CD4-positive, alpha-beta T cell (primary cell): ENCODE data around the gene TEAD2. TPM values are rescaled to one million over a fixed set of nuclear protein-coding genes. Genes with fewer than 3 reads are reported as not detected.

Source experiments
- ATAC-seq: fragments of 200-7000 bp; cut with Tn5 transposase; one replicate; pipeline ENCODE4 v1.10.0; 2022; ENCODE audit warnings: mild to moderate bottlenecking; ENCODE audit not compliant: poor library complexity
- CTCF ChIA-PET: fragments of 350-600 bp; sonication (Branson Sonifier 250); formaldehyde crosslinking; loops from one replicate; lab custom pipeline; 2021; ENCODE audit warnings: antibody characterized with exemption, inconsistent platforms; lab: Charles Lee
- POLR2A ChIA-PET: fragments of 350-600 bp; sonication (Branson Sonifier 250); formaldehyde crosslinking; loops from one replicate; lab custom pipeline; 2021; ENCODE audit warnings: antibody characterized with exemption, inconsistent platforms; lab: Charles Lee
- DNase-seq, 14 experiments: peaks; one replicate each; pipeline ENCODE4 v3.0.0-alpha.2; 2013 to 2020; ENCODE audit warnings: mixed read lengths in 2 of 14
- H3K27ac ChIP-seq, 2 donors: one replicate each; pipeline versions ENCODE4 v1.5.1 to v1.7.0; 2013; ENCODE audit warnings: low read length in 2 of 2, low read depth in 1 of 2, mild to moderate bottlenecking in 1 of 2
- H3K27me3 ChIP-seq, 2 experiments: 1 replicate in 1 of 2; 2 replicates in 1 of 2; pipeline versions ENCODE4 v1.6.1 to v1.7.0; 2013; ENCODE audit warnings: low read length in 2 of 2, control low read depth in 1 of 2, mild to moderate bottlenecking in 1 of 2, moderate library complexity in 1 of 2; ENCODE audit not compliant: insufficient read depth in 2 of 2, control insufficient read depth in 1 of 2
- H3K36me3 ChIP-seq: one replicate; pipeline ENCODE4 v1.6.1; 2013; ENCODE audit warnings: low read length, control low read depth; ENCODE audit not compliant: insufficient read depth
- H3K4me1 ChIP-seq: one replicate; pipeline ENCODE4 v1.6.1; 2013; ENCODE audit warnings: low read length, control low read depth; ENCODE audit not compliant: insufficient read depth
- H3K4me3 ChIP-seq: one replicate; pipeline ENCODE4 v1.5.1; 2013; ENCODE audit warnings: mild to moderate bottlenecking, low read length, moderate library complexity
- H3K9me3 ChIP-seq, 2 experiments: 1 replicate in 1 of 2; 2 replicates in 1 of 2; pipeline versions ENCODE4 v1.6.1 to v1.7.0; 2013; ENCODE audit warnings: low read length in 2 of 2, mild to moderate bottlenecking in 2 of 2, control low read depth in 1 of 2, moderate library complexity in 1 of 2; ENCODE audit not compliant: control insufficient read depth in 1 of 2, insufficient read depth in 1 of 2
- H3K27ac Mint-ChIP-seq: one replicate; pipeline ENCODE4 v1.8.0; 2020; ENCODE audit warnings: mixed read lengths
- H3K27me3 Mint-ChIP-seq: one replicate; pipeline ENCODE4 v1.8.0; 2021; ENCODE audit warnings: mixed read lengths
- H3K36me3 Mint-ChIP-seq: one replicate; pipeline ENCODE4 v1.8.0; 2021; ENCODE audit warnings: low read depth, mixed read lengths
- H3K4me1 Mint-ChIP-seq: one replicate; pipeline ENCODE4 v1.8.0; 2021; ENCODE audit warnings: low read depth, mixed read lengths
- H3K4me3 Mint-ChIP-seq: one replicate; pipeline ENCODE4 v1.8.0; 2020; ENCODE audit warnings: mild to moderate bottlenecking, mixed read lengths
- H3K9me3 Mint-ChIP-seq: one replicate; pipeline ENCODE4 v1.8.0; 2020; ENCODE audit warnings: mixed read lengths
- CTCF ChIP-seq: fragments of 200-600 bp; IDR thresholded peaks from one replicate; pipeline ENCODE4 v1.8.0; 2022; ENCODE audit warnings: antibody characterized with exemption, mild to moderate bottlenecking
- intact Hi-C, 2 experiments: fragments of 100-400 bp; cut with DNase I in 1 of 2; cut with micrococcal nuclease in 1 of 2; formaldehyde crosslinking; loops; one replicate each; pipeline versions ENCODE4 v1.15.1 to v1.9.0; 2023 to 2025; cut with DNase I, micrococcal nuclease
- polyA plus RNA-seq, 2 donors: library from polyadenylated mRNA; unstranded; fragments of 120-200 nt; gene quantifications; one replicate each; pipeline ENCODE4 v1.2.1, GENCODE V29; 2013
- total RNA-seq, 174 experiments: library from RNA in 2 of 174; stranded (reverse) in 2 of 174; gene quantifications; one replicate each; pipeline ENCODE4 v1.2.3 and lab custom pipeline; 2021 to 2026

The TEAD2 gene
- total RNA-seq (not detected), total RNA-seq (lab: John Stamatoyannopoulos, UW) (0 to 0.16 (median 0) reads per million in 172 experiments)
- 0.35 TPM for polyA plus RNA-seq (2013, experiment 1 of 2)
- polyA plus RNA-seq (2013, experiment 2 of 2), result 1.9 TPM

- DNase-seq (peak in 3 of 14 experiments; percentile 16 to 48 (median 46)), ATAC-seq (peak; percentile 23)
- no peak within 1 kb of the TSS for H3K27ac ChIP-seq
- Mint-ChIP-seq H3K27ac (no peak within 1 kb of the TSS), H3K9me3 (no peaks in the 10 kb centered on the region), H3K27me3 (peaks cover 19% of the 10 kb centered on the region), H3K4me3 (peak within 1 kb of the TSS; percentile 26), H3K4me1 (peaks cover 5% of the 10 kb centered on the region), H3K36me3 (no peaks in the 10 kb centered on the region)
- peaks cover 48 to 57% of the 10 kb centered on the region in 2 experiments for H3K27me3 ChIP-seq
- peak within 1 kb of the TSS; percentile 5 for H3K4me3 ChIP-seq
- peaks cover 0 to 21% of the 10 kb centered on the region in 2 experiments for H3K9me3 ChIP-seq
- ChIA-PET POLR2A (no interaction called here), CTCF (no interaction called here)
- H3K4me1 ChIP-seq, result peaks cover 35% of the 10 kb centered on the region
- H3K36me3 ChIP-seq, result no peaks in the 10 kb centered on the region
- intact Hi-C loops, result no loop called here
- TF ChIP-seq CTCF, result no peak
Observed at GRCh38 chr19:49362048-49362928, at the start of gene TEAD2. TEAD2 (minus strand) TSS chr19:49362416; CDS start chr19:49360075, 2,341 bp downstream.

GRCh38 chr19:49411681-49412326, 49.6 kb upstream of the TEAD2 start:
- Mint-ChIP-seq H3K9me3 (no peaks in the 10 kb centered on the region), H3K27ac (peak overlapping the region; percentile 82), H3K36me3 (no peaks in the 10 kb centered on the region), H3K4me1 (peaks cover 60% of the 10 kb centered on the region), H3K27me3 (no peaks in the 10 kb centered on the region), H3K4me3 (no peak overlapping the region)
- CTCF ChIA-PET, result interaction anchor here (0.9 kb wide), 1 partner anchor 32 kb away, joined by 3 read pairs; no protein-coding TSS in a partner anchor
- H3K9me3 ChIP-seq, result no peaks in the 10 kb centered on the region
- no peak overlapping the region for H3K27ac ChIP-seq
- POLR2A ChIA-PET, result interaction anchor here (3.9 kb wide), 1 partner anchor 8 kb away, joined by 20 read pairs; no protein-coding TSS in a partner anchor
- H3K27me3 ChIP-seq, result peaks cover 0 to 3% of the 10 kb centered on the region in 2 experiments
- intact Hi-C loops, result no loop called here
- no peak for TF ChIP-seq CTCF
- peaks cover 60% of the 10 kb centered on the region for H3K4me1 ChIP-seq
- no peaks in the 10 kb centered on the region for H3K36me3 ChIP-seq
- DNase-seq (no peak), ATAC-seq (no peak)
- H3K4me3 ChIP-seq, result no peak overlapping the region

GRCh38 chr19:49409441-49410029, 47.3 kb upstream of the TEAD2 start:
- peak overlapping the region; percentile 11 for H3K4me3 ChIP-seq
- H3K4me1 ChIP-seq, result peaks cover 72% of the 10 kb centered on the region
- Mint-ChIP-seq H3K27me3 (no peaks in the 10 kb centered on the region), H3K36me3 (no peaks in the 10 kb centered on the region), H3K4me3 (peak overlapping the region; percentile 49), H3K4me1 (peaks cover 67% of the 10 kb centered on the region), H3K27ac (peak overlapping the region; percentile 82), H3K9me3 (no peaks in the 10 kb centered on the region)
- intact Hi-C loops, result loop anchor here in 1 of 2 experiments (2.0 kb wide), 1 partner anchor 13 kb away; the partner anchor contains the start of gene PTH2
- peak; percentile 61 for ATAC-seq
- H3K27me3 ChIP-seq, result no peaks in the 10 kb centered on the region
- TF ChIP-seq CTCF, result no peak
- H3K36me3 ChIP-seq, result no peaks in the 10 kb centered on the region
- POLR2A ChIA-PET, result interaction anchor here (0.6 to 3.9 kb wide), 5 partner anchors 11 to 44 kb away, joined by 4 to 20 read pairs (median 6); partner anchors contain the start of genes ALDH16A1, PIH1D1 and SLC17A7
- H3K27ac ChIP-seq, result peak overlapping the region; percentile 17 to 65
- peak in 4 of 14 experiments; percentile 42 to 75 (median 57) for DNase-seq
- CTCF ChIA-PET, result interaction anchor here (0.7 to 1.6 kb wide), 3 partner anchors 18 to 82 kb away, joined by 3 to 6 read pairs (median 3); no protein-coding TSS in a partner anchor
- no peaks in the 10 kb centered on the region for H3K9me3 ChIP-seq
